ENCODE results near the gene GPATCH1.
"Not testable (repeated sequence)": the region's sequence is repeated elsewhere in the genome, so short reads cannot be mapped to it uniquely, and the experiment has no call there.

The GPATCH1 gene

DNA sequence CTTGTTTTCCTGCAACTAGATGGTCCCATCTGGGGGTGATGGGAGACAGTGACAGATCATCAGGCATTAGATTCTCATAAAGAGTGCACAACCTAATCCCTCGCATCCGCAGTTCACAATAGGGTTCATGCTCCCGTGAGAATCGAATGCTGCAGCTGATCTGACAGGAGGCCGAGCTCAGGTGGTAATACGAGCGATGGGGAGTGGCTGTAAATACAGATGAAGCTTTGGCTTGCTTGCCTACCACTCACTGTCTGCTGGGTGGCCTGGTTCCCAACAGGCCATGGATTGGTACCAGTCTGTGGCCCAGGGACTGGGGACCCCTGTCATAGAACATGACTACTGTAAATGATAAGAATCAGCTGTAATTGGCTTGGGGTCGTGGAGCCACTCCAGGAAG, 78.9 kb downstream of the GPATCH1 start:
- H3K36me3 ChIP-seq (ENCODE audit: control insufficient read depth, low read length): no peaks in the 10 kb centered on the region
- no peak for TF ChIP-seq EZH2phosphoT487 (IDR thresholded peaks at IDR 0.05; ENCODE audit: borderline replicate concordance, low read length)
- TF ChIP-seq, protein P1, sequence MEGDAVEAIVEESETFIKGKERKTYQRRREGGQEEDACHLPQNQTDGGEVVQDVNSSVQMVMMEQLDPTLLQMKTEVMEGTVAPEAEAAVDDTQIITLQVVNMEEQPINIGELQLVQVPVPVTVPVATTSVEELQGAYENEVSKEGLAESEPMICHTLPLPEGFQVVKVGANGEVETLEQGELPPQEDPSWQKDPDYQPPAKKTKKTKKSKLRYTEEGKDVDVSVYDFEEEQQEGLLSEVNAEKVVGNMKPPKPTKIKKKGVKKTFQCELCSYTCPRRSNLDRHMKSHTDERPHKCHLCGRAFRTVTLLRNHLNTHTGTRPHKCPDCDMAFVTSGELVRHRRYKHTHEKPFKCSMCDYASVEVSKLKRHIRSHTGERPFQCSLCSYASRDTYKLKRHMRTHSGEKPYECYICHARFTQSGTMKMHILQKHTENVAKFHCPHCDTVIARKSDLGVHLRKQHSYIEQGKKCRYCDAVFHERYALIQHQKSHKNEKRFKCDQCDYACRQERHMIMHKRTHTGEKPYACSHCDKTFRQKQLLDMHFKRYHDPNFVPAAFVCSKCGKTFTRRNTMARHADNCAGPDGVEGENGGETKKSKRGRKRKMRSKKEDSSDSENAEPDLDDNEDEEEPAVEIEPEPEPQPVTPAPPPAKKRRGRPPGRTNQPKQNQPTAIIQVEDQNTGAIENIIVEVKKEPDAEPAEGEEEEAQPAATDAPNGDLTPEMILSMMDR (IDR thresholded peaks at IDR 0.05; ENCODE audit: low read depth, low read length, poor library complexity, severe bottlenecking): no peak

DNA sequence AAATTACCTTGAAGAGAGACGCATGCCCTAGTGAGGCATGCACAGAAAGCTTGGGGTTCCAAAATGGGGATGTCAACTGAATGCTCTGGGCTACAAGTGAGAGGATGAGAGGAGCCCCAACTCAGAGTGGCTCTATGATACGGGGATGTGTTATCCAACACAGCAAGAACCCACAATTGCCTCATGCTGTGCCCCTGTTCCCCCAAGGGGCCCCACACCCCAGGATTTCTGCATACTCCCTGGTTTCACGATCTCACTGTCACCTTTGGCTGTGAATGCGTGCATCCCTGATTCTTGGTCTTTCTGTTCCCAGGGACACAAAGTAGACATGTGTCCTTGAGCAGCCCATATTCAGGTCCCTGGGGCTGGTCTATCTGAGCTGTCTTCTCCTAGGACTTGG, 80.2 kb downstream of the GPATCH1 start:
- Histone ChIP-seq H3F3A (ENCODE audit: control insufficient read depth, insufficient read depth) (no peaks in the 10 kb centered on the region), H4K20me1 (ENCODE audit: control insufficient read depth, insufficient read depth, low read depth, low read length) (no peaks in the 10 kb centered on the region), H3K36me3 (ENCODE audit: control insufficient read depth, low read length) (no peaks in the 10 kb centered on the region), H3K27ac (ENCODE audit: low read depth, low read length) (no peak overlapping the region), H3K9me2 (replicated peaks; ENCODE audit: control insufficient read depth, low read length) (no peaks in the 10 kb centered on the region), H3K79me2 (ENCODE audit: control insufficient read depth, low read length) (no peaks in the 10 kb centered on the region), H3K4me2 (ENCODE audit: low read length) (no peak overlapping the region), H3K4me1 (ENCODE audit: control insufficient read depth, low read length) (peaks cover 4% of the 10 kb centered on the region; the same call in 1 of the 2 replicates), H3K27me3 (ENCODE audit: control insufficient read depth, low read length) (no peaks in the 10 kb centered on the region), H3K9me3 (ENCODE audit: control insufficient read depth, insufficient read depth, low read length) (no peaks in the 10 kb centered on the region), H3K4me3 (ENCODE audit: low read length) (no peak overlapping the region)
- TF ChIP-seq, protein P1 (IDR thresholded peaks at IDR 0.05; ENCODE audit: low read depth, low read length, poor library complexity, severe bottlenecking): no peak
- no peak for TF ChIP-seq EZH2phosphoT487 (IDR thresholded peaks at IDR 0.05; ENCODE audit: borderline replicate concordance, low read length)

More for the DNA sequence above, 78.9 kb downstream of the GPATCH1 start:
- Histone ChIP-seq H3K9me3 (ENCODE audit: control insufficient read depth, insufficient read depth, low read length) (no peaks in the 10 kb centered on the region), H3K4me1 (ENCODE audit: control insufficient read depth, low read length) (peaks cover 4% of the 10 kb centered on the region; the same call in 1 of the 2 replicates), H3K4me3 (ENCODE audit: low read length) (no peak overlapping the region), H3K79me2 (ENCODE audit: control insufficient read depth, low read length) (no peaks in the 10 kb centered on the region), H3K4me2 (ENCODE audit: low read length) (no peak overlapping the region), H3K9me2 (replicated peaks; ENCODE audit: control insufficient read depth, low read length) (no peaks in the 10 kb centered on the region), H3K27ac (ENCODE audit: low read depth, low read length) (no peak overlapping the region), H4K20me1 (ENCODE audit: control insufficient read depth, insufficient read depth, low read depth, low read length) (no peaks in the 10 kb centered on the region), H3F3A (ENCODE audit: control insufficient read depth, insufficient read depth) (no peaks in the 10 kb centered on the region), H3K27me3 (ENCODE audit: control insufficient read depth, low read length) (no peaks in the 10 kb centered on the region)

DNA sequence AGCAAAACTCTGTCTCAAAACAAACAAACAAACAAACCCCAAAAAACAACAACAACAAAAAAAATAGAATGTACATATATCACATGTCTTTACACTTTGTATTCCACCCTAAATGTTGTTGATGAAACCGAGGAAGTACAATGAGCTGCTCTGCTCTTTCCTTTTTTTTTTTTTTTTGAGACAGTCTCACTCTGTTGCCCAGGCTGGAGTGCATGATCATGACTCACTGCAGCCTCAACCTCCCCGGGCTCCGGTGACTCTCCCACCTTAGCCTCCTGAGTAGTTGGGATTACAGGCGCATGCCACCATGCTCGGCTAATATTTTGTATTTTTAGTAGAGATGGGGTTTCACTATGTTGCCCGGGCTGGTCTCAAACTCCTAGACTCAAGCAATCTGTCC, 82.5 kb downstream of the GPATCH1 start:
- Histone ChIP-seq H3F3A (ENCODE audit: control insufficient read depth, insufficient read depth) (no peaks in the 10 kb centered on the region), H3K36me3 (ENCODE audit: control insufficient read depth, low read length) (no peaks in the 10 kb centered on the region), H3K9me2 (replicated peaks; ENCODE audit: control insufficient read depth, low read length) (no peaks in the 10 kb centered on the region), H3K9me3 (ENCODE audit: control insufficient read depth, insufficient read depth, low read length) (no peaks in the 10 kb centered on the region), H3K4me1 (ENCODE audit: control insufficient read depth, low read length) (peaks cover 4% of the 10 kb centered on the region; the same call in 1 of the 2 replicates), H3K4me2 (ENCODE audit: low read length) (no peak overlapping the region), H3K4me3 (ENCODE audit: low read length) (no peak overlapping the region), H3K27me3 (ENCODE audit: control insufficient read depth, low read length) (no peaks in the 10 kb centered on the region), H3K27ac (ENCODE audit: low read depth, low read length) (no peak overlapping the region), H4K20me1 (ENCODE audit: control insufficient read depth, insufficient read depth, low read depth, low read length) (no peaks in the 10 kb centered on the region), H3K79me2 (ENCODE audit: control insufficient read depth, low read length) (no peaks in the 10 kb centered on the region)
- no peak for TF ChIP-seq EZH2phosphoT487 (IDR thresholded peaks at IDR 0.05; ENCODE audit: borderline replicate concordance, low read length)
- TF ChIP-seq, protein P1 (IDR thresholded peaks at IDR 0.05; ENCODE audit: low read depth, low read length, poor library complexity, severe bottlenecking): no peak

DNA sequence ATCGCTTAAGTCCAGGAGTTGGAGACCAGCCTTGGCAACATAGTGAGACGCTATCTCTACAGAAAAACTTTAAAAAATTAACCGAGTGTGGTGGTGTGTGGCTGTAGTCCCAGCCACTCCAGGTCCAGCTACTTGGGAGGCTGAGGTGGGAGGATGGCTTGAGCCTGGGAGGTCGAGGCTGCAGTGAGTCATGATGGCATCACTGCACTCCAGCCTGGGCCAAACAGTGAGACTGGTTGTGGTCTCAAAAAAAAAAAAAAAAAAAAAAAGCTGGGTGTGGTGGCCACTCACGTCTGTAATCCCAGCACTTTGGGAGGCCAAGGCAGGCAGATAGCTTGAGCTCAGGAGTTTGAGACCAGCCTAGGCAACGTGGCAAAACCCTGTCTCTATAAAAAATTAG, 85.1 kb downstream of the GPATCH1 start:
- H3F3A ChIP-seq (ENCODE audit: control insufficient read depth, insufficient read depth); H4K20me1 ChIP-seq (ENCODE audit: control insufficient read depth, insufficient read depth, low read depth, low read length); H3K36me3 ChIP-seq (ENCODE audit: control insufficient read depth, low read length); H3K27me3 ChIP-seq (ENCODE audit: control insufficient read depth, low read length); H3K4me2 ChIP-seq (ENCODE audit: low read length); H3K4me1 ChIP-seq (ENCODE audit: control insufficient read depth, low read length); H3K79me2 ChIP-seq (ENCODE audit: control insufficient read depth, low read length); H3K4me3 ChIP-seq (ENCODE audit: low read length); H3K27ac ChIP-seq (ENCODE audit: low read depth, low read length); H3K9me3 ChIP-seq (ENCODE audit: control insufficient read depth, insufficient read depth, low read length); H3K9me2 ChIP-seq (replicated peaks; ENCODE audit: control insufficient read depth, low read length): not testable (repeated sequence)
